Coronary artery (tissue), 2 donors: ENCODE measurements around the gene UTS2R.
"Not testable (repeated sequence)": the region's sequence is repeated elsewhere in the genome, so short reads cannot be mapped to it uniquely, and the experiment has no call there.

ENCODE experiments used
- DNase-seq: peaks from one replicate; pipeline ENCODE4 v3.0.0-alpha.2; 2017; ENCODE audit warnings: low spot score
- H3K27ac ChIP-seq, 2 donors: fragments of 200-600 bp; sonication (generic); one replicate each; pipeline ENCODE4 v1.5.1; 2016 to 2019
- H3K4me3 ChIP-seq: fragments of 200-600 bp; sonication (generic); 2 replicates; pipeline ENCODE4 v1.5.1; 2016; ENCODE audit warnings: mild to moderate bottlenecking, moderate library complexity
- TF ChIP-seq, protein P1 (sequence below): fragments of 200-600 bp; sonication (generic); IDR thresholded peaks from one replicate; pipeline ENCODE4 v1.5.1; 2019; ENCODE audit warnings: antibody characterized with exemption

The UTS2R gene

GRCh38 chr17:82358465-82359350, 12.9 kb upstream of the UTS2R start, which contains the start of gene TEX19:
Gene TEX19, plus strand, starts transcription at chr17:82359247. Its CDS starts 2,904 bp downstream, at chr17:82362151.
- TF ChIP-seq, protein P1, sequence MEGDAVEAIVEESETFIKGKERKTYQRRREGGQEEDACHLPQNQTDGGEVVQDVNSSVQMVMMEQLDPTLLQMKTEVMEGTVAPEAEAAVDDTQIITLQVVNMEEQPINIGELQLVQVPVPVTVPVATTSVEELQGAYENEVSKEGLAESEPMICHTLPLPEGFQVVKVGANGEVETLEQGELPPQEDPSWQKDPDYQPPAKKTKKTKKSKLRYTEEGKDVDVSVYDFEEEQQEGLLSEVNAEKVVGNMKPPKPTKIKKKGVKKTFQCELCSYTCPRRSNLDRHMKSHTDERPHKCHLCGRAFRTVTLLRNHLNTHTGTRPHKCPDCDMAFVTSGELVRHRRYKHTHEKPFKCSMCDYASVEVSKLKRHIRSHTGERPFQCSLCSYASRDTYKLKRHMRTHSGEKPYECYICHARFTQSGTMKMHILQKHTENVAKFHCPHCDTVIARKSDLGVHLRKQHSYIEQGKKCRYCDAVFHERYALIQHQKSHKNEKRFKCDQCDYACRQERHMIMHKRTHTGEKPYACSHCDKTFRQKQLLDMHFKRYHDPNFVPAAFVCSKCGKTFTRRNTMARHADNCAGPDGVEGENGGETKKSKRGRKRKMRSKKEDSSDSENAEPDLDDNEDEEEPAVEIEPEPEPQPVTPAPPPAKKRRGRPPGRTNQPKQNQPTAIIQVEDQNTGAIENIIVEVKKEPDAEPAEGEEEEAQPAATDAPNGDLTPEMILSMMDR, result no peak
- H3K27ac ChIP-seq, result no peak within 1 kb of the TSS
- no peak for DNase-seq
- H3K4me3 ChIP-seq, result no peak within 1 kb of the TSS

DNA sequence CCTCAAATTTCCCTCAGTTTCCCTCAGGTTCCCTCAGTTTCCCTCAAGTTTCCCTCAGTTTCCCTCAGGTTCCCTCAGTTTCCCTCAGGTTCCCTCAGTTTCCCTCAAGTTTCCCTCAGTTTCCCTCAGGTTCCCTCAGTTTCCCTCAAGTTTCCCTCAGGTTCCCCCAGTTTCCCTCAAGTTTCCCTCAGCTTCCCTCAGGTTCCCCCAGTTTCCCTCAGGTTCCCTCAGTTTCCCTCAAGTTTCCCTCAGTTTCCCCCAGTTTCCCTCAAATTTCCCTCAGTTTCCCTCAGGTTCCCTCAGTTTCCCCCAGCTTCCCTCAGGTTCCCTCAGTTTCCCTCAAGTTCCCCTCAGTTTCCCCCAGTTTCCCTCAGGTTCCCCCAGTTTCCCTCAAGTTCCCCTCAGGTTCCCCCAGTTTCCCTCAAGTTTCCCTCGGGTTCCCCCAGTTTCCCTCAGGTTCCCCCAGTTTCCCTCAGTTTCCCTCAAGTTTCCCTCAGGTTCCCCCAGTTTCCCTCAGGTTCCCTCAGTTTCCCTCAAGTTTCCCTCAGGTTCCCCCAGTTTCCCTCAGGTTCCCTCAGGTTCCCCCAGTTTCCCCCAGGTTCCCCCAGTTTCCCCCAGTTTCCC, 12.0 kb upstream of the UTS2R start:
- not testable (repeated sequence) for H3K27ac ChIP-seq

GRCh38 chr17:82361885-82362633, 9.5 kb upstream of the UTS2R start:
- Histone ChIP-seq H3K4me3 (no peak overlapping the region), H3K27ac (no peak overlapping the region)
- DNase-seq, result no peak
- TF ChIP-seq, protein P1, result no peak

More for the DNA sequence above, 12.0 kb upstream of the UTS2R start:
- DNase-seq, H3K4me3 ChIP-seq: not testable (repeated sequence)

GRCh38 chr17:82365606-82366295, 5.8 kb upstream of the UTS2R start:
- Histone ChIP-seq H3K4me3 (no peak overlapping the region), H3K27ac (no peak overlapping the region)
- no peak for DNase-seq
- TF ChIP-seq, protein P1, result no peak

DNA sequence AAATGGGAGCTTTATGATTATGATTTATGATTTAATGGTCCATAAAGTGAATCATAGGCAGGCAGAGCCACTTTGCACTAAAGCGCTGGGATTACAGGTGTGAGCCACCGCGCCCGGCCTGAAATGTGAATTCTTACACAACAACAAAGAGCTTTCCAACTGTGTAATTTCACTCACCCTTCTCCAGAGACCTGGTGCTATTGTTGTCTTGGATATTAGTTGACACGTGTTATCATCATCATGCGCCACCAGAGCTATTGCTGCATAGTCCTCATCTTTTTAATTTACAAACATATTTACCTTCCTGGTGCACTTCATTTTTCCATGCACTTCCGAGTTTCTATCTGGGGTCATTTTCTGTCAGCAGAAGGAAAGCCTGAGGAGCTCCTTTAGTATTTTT, 4.8 kb upstream of the UTS2R start:
- H3K4me3 ChIP-seq, result no peak overlapping the region
- H3K27ac ChIP-seq, result no peak overlapping the region
- no peak for DNase-seq
- TF ChIP-seq, protein P1, result no peak

GRCh38 chr17:82367724-82368524, 3.6 kb upstream of the UTS2R start:
- TF ChIP-seq, protein P1, result no peak
- DNase-seq, result no peak
- Histone ChIP-seq H3K4me3 (no peak overlapping the region), H3K27ac (no peak overlapping the region)
